Glomerular endothelial cell (primary cell): ENCODE results near the gene AGMAT. TPM values are rescaled to one million over a fixed set of nuclear protein-coding genes. Genes with fewer than 3 reads are reported as not detected.

Experiments
- DNase-seq: peaks from one replicate; pipeline ENCODE4 v3.0.0-alpha.2; 2011; ENCODE audit warnings: low read depth, low spot score; ENCODE audit errors: extremely low read depth
- total RNA-seq: library from RNA; depleted of rRNA; stranded (reverse); fragments of >200 nt; gene quantifications from 2 replicates; pipeline ENCODE4 v1.2.3, GENCODE V29; 2015

The AGMAT gene
- total RNA-seq, 1 donor from 2014 or later: 0.35 TPM

DNA sequence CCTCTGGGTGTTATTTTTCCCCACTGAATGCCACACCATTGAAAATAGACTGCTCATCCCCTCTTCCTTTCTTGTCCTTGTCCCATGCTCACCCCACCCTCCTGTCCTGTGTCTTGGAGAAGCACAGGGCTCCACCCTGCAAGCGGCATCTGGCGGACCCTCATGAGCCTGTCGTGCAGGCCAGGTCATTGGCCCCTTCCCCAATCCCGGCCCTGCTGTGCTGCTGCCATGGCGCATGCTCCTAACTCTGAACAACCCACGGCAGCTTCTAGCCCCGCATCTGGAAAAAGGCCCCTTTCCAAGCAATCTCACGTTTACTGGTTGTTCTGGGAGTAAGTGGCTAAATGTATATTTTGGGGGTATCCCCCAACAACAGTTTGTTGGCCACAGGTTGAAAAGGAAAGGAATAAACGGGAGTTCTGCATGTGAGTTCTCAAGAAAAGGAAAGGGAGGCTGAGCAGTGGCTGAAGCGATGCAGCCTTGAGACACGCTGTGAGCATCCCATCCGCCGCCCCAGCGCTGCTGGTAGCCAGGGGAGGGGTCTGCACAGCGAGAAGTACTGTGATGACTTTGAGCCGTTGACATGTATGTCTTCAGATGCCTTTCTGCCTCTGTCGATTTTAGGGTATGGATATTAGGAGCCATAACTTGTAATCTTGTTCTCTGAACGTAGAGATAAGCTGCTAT is 16.3 kb downstream of the AGMAT start:
- no peak for DNase-seq

DNA sequence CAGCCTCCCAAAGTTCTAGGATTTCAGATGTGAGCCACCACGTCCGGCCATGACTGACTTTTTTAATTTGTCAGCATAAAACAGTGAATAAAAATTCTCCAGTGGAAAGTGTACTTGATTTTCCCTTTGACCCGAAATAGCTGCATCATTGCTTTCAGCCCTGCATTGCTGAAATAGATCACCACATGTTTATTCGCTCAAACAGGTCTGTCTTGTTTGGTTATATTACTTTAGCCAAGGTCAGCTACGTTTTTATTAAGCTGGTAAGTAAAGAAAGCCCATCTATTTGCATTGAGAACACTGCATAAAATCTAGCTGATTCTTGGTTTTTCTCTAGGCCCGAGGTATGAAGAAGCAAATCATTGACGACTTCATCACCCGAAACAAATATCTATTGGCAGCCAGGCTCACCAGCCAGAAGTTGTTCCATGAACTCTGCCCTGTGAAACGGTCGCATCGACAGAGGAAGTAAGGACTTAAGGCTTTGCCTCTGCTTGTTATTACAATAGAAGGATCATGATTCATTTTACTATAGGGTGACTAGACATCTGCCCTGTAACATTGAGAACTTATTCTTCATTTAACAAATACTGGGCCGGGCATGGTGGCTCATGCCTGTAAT is 25.6 kb downstream of the AGMAT start:
- no peak for DNase-seq

DNA sequence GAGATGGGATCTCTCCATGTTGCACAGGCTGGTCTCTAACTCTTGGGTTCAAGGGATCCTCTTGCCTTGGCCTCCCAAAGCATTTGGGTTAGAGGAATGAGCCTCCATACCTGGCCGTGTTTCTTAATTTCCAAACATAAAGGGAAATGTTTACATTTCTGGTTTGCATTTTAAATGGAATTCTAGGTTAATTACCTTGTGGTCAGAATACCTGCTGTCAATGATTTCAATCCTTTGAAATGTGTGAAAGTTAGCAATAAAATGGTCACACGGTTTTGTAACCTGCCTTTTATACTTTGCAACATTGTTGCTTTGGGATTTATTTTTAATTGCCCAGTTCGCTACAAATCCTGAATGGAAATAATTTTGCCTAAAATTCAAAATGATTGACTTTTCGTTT is 26.3 kb downstream of the AGMAT start:
- DNase-seq: no peak

DNA sequence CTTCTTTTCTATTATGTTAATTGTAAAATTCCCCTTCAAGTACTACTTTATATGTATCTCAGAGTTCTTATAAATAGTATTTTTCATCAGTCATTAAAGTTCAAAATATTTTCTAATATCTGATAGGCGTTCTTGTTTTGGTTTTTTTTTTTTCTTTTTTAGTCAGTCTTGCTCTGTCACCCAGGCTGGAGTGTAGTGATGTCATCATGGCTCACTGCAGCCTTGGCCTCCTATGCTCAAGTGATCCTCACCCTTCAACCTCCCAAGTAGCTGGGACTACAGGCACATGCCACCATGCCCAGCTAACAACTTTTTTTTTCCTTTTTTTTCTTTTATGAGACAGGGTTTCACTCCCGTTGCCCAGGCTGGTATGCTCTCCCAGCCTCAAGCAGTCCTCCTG is 27.3 kb downstream of the AGMAT start:
- DNase-seq: no peak

DNA sequence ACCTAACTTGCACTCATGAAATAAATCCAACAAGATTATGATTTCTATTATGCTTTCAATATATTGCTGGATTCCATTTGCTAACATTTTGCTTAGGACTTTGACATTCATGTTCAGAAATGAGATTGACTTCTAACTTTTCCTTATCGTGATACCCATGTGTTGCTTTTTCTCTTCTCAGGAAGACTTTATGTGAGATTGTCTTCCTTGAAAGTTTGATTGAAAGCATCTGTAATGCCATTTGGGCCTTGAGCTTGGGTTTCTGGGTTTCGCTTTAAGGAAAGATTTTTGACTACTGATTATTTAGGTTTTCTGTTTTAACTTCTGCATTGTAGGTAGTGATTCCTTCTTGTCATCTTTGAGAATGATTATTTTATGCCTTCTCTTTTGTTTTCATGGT is 27.8 kb downstream of the AGMAT start:
- DNase-seq: no peak

DNA sequence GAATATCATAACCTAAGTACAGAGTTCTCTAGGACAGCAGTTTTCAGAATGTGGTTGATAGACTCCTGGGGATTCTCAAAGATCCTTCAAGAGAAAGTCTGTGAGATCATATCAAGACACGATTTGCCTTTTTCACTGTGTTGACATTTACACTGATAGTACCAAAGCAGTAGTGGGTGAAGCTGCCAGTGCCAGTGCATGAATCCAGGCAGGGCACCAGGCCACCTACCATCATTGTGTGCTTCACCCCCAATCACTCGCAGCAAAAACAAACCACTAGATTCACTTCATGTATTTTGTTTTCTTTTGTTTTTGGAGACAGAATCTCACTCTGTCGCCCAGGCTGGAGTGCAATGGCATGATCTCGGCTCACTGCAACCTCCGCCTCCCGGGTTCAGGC is 34.3 kb downstream of the AGMAT start:
- no peak for DNase-seq

DNA sequence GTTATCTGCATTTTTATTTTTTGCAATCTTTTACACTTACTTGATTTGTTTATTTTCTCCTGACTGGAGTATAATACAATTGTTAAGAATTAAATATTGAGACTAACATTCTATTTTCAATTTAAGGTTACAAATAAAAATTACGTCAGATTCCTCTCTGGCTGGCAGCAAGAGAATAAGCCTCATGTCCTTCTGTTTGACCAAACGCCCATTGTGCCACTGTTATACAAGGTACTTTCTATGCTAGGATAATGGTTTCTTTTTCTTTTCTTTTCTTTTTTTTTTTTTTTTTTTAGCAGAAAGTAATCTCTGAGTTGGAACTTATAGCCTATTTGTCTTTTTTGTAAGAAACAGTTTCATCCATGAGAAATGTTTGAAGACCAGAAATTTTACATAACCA is 38.2 kb downstream of the AGMAT start:
- DNase-seq: no peak

DNA sequence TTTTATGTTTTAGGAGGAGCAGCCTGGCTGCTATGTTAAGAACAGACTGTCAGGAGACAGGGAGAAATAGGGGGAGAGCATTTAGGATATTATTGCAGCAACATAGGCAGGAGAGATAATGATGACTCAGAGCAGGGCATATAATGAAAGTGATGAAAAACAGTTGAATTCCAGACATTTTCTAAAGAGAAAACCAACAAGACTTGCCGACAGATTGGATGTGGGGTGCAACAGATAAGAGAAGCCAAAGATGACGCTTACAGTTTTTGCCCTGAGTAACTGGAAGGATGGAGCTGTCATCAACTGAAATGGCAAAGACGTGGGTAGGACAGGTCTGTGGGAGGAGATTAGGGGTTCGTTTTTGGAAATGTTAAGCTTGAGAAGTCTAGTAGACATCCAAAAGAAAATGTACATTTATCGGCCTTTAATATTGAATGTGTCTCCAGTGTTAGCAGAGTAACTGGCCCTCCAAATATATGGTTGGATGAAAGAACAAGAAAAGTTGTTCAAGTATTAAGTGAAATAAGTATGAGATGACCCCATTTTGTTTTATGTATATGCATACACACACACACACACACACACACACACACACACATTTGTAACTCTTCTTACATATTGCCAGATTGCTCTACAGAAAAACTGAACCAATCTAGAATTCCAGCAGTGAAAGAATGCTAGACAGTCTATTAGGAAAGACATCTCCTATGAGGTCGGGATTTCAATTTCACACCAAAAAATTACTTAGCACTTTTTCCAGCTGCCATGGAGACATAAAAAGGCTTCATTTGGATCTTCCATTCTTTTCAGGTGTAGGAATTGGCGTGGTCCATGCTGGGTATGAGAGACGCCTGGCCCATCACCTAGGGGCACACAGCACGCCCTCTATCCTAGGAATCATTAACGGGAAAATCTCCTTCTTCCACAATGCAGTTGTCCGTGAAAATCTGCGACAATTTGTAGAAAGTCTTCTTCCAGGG is 41.0 kb downstream of the AGMAT start:
- no peak for DNase-seq

DNA sequence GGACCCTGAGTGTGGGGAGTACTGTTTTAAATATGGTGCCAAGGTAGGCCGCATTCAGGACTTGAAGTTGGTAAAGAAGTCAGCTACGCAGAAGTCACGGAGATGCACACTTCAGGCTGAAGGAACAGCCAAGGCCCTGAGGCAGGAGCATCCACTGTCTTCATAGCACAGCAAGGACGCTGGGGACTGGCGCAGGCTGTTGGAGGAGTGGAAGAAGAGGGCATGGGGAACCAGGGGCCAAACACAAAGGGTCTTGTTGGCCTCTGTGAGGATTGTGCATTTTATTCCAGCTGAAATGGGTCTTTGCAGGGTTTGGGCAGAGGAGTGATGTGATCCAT is 41.6 kb downstream of the AGMAT start:
- DNase-seq: no peak

DNA sequence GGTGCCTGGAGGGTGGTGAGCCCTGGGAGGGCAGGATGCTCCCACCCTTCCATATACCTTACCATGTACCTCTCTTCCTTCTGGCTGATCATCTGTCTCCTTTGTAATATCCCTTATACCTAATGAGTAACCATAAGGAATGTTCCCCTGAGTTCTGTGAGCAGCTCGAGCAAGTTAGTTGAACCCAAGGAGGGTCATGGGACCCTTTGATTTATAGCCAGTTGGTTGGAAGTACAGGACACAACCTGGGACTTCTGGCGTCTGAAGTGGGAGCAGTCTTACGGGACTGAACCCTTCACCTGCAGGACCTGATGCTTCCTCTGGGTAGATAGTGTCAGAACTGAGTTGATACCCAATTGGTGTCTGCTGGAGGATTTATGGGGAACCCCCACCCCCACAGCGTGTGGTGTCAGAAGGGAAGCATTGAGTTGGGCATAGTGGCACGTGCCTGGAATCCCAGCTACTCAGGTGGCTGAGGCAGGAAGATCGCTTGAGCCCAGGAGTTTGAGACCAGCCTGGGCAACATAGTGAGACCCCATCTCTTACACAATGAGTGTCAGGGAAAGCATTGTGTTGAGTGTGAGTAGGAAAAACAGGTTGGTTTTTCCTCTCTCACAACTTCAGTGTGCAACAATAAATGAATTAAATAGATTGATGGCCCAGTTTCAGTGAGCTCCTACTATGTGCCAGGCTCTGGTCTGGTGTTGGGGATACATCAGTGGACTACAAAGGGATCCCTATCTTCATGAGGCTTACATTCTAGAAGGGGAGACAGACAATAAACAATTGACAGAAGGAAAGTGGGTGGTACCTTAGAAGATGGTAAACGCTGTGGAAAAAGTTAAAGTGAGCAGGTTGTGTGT is 42.2 kb downstream of the AGMAT start:
- DNase-seq: no peak

DNA sequence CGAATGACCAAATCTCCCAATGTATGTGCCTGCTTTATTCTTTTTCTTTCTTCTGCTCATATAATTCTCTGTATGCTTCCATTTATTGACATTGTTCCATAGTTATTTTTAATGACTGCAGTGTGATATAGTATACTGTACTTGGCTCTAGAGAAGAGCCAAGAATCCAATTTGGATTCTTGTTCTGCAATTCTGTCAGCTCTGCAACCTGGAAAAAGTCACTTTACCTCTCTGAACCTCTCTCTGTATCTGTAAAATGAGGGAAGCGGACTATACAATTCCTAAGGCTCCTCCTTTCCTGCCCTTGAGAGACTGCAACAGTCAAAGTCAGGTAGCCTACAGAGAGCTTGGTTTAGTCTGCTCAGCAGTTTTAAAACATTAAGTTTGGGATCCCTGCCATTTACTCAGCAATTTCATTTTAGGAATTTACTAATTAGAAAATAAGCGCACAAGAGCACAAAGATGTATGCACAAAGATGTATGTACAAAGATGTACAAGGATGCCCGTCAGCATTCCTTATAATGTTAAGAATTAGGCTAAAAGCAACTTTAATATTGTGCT is 43.5 kb downstream of the AGMAT start:
- DNase-seq: no peak

DNA sequence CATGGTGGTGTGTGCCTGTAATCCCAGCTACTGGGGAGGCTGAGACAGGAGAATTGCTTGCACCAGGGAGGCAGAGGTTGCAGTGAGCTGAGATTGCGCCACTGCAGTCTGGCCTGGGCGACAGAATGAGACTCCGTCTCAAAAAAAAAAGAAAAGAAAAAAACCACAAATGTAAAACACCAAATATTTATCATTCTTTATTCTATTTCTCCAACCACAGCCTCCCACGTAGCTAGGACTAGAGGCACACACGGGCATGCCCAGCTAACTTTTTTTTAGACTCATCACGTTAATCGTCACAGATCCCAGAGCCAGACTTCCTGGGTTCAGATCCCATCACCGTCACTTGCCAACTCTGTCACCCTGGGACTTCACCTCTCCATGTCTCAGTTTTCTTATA is 44.7 kb downstream of the AGMAT start:
- DNase-seq: no peak

DNA sequence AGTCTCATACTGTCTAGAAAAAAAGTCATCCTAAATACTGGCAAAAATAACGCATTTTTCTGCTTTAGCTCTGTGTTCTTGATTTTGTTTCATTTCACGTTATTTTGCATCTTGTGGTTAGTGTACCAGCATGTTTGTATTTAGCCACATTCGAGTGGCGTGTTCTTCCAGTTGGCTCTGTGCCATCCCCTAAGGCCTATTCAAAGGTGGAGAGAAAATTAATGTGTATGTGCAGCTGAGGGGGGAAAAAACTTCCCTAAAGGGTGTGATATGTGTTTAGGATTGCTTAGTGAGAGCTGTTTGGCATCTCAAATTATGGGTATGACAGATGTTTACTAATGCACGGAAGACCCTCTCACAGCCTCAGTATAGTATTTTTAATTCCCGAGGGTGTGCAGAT is 46.1 kb downstream of the AGMAT start:
- DNase-seq: no peak

DNA sequence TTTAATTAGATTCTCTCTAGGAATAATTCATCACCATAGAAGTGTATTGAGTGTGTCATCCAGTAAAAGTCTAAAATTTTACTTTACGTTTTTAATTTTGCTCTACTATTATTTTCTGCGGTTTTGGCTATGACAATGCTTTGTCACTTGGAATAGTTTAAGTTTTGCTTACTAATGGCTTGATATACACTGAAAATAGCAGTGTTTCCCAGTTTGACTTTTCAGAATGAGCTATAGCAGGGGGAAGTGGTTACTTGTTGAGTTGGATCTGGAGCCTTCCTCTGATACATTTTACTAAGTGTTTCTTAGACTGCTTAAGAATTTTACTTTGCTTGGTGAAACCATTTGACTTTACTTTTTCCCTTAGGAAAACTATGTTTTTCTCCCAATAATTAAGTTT is 53.2 kb downstream of the AGMAT start:
- DNase-seq: no peak

DNA sequence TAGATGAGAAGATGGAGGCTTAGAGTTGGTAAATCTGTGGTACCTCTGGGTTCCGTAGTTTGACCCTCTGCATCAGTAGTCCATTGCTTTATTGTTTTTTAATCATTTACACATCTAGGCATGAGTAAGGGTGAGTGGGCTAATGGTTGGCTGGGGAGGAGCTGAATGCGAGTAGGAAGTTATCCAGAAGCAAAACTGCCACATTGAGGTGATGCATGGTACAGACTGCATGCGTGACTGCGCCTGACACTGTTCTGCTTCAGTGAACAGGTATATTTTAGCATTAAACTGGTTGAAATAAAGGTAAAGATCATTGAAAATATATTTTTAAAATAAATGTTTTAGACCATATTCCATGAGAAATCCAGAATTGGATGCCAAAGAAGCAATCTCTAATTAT is 53.8 kb downstream of the AGMAT start:
- no peak for DNase-seq

DNA sequence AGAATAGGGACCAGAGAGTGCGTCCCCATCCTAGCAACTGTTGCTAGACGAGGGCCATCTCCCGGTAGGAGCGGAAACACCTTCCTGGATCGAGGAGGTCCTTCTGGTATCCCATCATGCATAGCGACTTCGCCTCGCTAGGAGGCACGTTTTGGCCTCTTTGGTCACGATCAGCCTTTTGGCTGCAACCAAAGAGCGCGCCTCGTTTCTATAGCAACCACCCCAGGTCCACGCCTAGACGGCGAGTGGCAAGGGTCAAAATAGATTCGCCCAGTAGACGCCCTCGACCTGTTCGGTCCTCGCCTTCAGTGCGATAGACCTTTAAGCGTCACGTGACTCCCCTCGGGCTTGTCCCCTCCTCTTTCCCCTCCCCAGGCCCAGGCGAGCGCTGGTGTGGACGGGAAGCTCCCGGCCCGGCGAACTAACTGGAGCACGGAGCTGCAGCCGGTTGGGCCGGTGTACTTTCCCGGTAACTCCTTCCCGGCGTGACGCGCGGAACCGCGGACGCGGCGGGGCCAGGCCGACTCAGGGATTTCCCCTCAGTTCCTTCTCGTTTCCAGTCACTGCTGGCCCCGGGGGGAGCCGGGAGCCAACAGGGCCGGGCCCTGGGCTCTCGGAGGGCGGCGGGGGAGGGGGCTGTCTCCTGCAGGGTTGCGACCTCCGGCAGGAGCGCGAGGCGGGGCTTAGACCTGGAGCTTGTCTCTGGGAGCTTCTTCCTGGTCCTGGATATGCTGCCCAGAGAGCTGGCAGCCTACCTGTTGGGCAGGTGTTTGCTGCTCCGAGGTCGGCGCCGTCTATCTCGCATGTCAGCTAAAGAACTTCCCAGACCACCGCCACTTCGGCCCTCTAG is 58.1 kb downstream of the AGMAT start, which contains the start of gene DNAJC16:
TSS of gene DNAJC16 (plus strand) at position 359 of the 850 bp plus-strand sequence. CDS start 2,258 bp downstream, outside the sequence.
- peak; percentile 99 for DNase-seq

DNA sequence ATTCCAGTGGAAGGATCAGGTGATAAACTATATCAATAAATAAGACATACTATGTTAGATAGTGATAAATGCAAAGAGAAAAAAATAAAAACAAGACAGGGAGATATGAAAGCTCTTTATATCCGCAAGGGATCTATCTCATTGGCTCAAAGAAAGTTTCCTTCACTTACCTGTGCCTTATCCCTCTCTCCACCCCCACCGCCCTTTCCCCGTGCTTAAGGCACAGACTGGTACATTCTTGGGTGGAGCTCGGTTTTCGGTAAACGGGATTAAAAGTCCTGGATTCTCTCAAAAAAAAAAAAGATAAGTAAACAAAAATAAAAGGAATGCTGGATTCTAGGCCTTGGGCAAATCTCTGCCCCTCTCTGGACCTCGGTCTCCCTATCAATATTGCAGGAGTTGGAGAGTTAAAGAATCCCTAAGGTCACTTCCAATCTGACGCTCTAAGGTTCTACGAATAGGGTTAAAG is 58.8 kb downstream of the AGMAT start:
- DNase-seq: no peak

DNA sequence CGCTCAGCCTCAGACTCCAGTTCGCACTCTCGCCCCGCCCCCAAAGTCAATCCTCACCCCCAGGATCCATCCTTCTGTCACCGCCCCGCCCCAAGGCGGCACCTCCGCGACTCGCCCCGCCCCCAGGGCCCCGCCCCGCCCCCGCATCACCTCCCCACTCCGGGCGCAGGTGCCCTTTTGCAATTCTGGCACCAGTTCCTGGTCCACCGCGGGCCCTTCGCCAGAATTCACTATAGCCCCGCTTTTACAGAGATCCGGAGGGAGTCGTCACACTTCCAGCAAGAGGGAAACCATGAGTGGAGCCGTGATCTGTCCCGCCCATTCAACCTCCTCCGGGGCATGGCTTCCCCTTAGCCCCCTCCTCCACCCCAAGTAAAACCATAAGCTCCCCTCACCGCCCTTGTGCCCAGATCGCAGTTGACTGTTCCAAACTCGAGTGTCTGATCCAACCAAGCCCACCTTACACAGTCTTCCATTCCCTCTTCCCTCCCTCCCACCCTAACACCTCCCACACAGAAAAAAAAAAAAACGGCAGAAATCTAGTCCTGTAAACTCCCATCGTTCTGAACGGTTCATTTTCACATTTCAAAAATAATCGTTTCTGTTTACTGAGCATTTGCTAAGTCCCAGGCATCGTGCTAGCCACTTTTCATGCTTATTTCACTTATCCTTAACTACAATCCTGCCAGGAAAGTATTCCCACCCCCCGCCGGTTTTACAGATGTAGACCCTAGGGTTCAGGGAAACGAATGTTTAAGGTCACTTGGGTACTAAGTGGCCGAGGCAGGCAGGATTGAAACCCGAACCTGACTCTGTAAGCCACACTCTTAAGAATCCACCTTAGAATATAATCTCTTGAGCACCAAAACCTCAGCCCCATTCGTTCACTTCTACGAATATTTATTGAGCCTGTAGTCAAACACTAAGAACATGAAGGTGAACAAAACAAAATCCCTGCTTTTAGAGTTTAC is 59.5 kb downstream of the AGMAT start:
- DNase-seq: peak; percentile 89
